DOHH2 (cell line): Measurements from ENCODE around the gene SLC48A1.

Experiments
- EZH2phosphoT487 ChIP-seq: fragments of 200-600 bp; sonication (generic); IDR thresholded peaks from 2 replicates; pipeline ENCODE4 v1.6.1; 2017; ENCODE audit warnings: borderline replicate concordance, mild to moderate bottlenecking, antibody characterized with exemption, low read length, moderate library complexity, mixed read lengths
- TF ChIP-seq, protein P1 (sequence below): fragments of 200-600 bp; sonication (generic); IDR thresholded peaks from one replicate; pipeline ENCODE4 v1.5.1; 2014; ENCODE audit warnings: antibody characterized with exemption, mild to moderate bottlenecking, low read depth, low read length; ENCODE audit not compliant: poor library complexity, severe bottlenecking

DNA sequence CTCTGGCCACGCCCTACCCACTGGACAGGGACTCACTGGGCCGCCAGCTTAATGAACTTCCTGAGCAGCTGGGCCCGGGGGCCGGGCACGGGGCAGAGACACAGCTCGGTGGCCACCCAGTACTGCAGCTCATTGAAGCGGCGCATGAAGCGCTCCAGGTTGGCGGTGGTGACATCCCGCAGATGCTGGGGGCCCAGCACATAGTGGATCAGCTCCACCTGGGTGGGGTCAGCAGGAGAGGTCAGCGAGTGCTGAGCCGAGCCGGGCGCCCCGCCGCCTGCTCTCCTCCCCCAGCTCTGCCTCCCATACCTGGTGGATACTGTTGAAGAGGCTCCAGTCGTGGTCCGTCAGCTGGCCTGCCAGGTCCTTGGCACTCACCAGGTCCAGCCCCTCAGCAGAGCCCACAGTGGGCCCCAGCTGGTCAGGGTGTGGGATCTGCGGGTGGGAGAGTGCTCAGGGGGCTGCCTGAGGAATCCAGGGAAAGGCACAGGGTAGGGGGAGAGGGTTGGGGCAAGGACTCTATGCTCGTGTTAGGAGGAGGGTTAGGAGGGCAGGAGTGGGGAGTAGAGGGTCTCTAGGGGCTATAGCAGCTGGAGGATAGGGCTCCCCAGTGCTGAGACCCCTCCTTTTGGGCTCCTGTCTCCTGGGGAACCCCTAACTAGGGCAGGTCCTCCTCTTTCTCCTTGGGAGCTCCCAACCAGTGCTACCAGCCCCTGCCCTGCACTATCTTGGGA lies 32.3 kb upstream of the SLC48A1 start:
- TF ChIP-seq, protein P1, sequence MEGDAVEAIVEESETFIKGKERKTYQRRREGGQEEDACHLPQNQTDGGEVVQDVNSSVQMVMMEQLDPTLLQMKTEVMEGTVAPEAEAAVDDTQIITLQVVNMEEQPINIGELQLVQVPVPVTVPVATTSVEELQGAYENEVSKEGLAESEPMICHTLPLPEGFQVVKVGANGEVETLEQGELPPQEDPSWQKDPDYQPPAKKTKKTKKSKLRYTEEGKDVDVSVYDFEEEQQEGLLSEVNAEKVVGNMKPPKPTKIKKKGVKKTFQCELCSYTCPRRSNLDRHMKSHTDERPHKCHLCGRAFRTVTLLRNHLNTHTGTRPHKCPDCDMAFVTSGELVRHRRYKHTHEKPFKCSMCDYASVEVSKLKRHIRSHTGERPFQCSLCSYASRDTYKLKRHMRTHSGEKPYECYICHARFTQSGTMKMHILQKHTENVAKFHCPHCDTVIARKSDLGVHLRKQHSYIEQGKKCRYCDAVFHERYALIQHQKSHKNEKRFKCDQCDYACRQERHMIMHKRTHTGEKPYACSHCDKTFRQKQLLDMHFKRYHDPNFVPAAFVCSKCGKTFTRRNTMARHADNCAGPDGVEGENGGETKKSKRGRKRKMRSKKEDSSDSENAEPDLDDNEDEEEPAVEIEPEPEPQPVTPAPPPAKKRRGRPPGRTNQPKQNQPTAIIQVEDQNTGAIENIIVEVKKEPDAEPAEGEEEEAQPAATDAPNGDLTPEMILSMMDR: no peak
- TF ChIP-seq EZH2phosphoT487: no peak
